ENCODE measurements around the gene PSD. TPM values are rescaled to one million over a fixed set of nuclear protein-coding genes. Genes with fewer than 3 reads are reported as not detected.
A peak's percentile ranks its signal among the peaks of the same experiment; 100 is the strongest.

The PSD gene
- total and polyA plus RNA-seq, 10 of the 15 experiments (the other 5 are each of a cell fraction or from before 2014, with no cell fraction given) = 0.11 to 2.0 (median 0.49) TPM; not detected in 2

DNA sequence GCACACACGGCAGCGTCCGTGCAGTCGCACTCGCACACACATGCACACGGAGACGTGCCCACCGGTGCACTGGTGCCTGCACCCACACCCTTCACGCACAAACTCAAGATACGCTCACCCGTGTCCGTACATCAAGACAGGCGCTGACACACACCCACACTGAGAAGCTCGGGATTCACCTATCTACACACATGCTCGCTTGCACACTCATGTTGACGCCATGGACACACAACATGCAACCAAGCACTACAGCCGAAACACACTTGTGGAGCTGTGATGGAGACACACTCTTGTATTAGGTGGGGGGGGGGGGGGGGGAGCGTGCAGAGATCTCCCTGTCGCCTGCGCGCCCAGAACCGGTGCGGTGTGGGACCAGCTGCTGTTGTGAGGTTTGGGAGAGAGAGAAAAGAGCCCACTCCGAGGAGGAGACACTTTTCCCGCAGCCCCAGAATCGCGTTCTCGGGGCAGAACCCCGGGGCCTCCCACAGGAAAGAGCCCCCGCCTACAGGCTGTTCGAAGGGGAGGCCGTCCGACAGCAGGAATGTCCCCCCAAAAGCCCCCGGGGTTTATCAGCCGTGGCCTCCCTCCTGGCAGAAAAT is 23.7 kb downstream of the PSD start (continued):
- TF ChIP-seq, protein P1, sequence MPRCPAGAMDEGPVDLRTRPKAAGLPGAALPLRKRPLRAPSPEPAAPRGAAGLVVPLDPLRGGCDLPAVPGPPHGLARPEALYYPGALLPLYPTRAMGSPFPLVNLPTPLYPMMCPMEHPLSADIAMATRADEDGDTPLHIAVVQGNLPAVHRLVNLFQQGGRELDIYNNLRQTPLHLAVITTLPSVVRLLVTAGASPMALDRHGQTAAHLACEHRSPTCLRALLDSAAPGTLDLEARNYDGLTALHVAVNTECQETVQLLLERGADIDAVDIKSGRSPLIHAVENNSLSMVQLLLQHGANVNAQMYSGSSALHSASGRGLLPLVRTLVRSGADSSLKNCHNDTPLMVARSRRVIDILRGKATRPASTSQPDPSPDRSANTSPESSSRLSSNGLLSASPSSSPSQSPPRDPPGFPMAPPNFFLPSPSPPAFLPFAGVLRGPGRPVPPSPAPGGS (IDR thresholded peaks at IDR 0.05; ENCODE audit: borderline replicate concordance, insufficient read depth, low read depth, low read length, poor library complexity, severe bottlenecking) = peak; percentile 69
- TF ChIP-seq PAX8 (IDR thresholded peaks at IDR 0.05) (no peak), TAF1 (IDR thresholded peaks at IDR 0.05; ENCODE audit: borderline replicate concordance, low read depth, low read length) (0 out of 2 replicates have a peak, but pooled peaks have one; percentile 40), TCF7 (IDR thresholded peaks at IDR 0.05; ENCODE audit: borderline replicate concordance) (no peak), NFYA (IDR thresholded peaks at IDR 0.05; ENCODE audit: borderline replicate concordance, low read depth, low read length) (no peak), DPF2 (IDR thresholded peaks at IDR 0.05) (no peak), CHD2 (IDR thresholded peaks at IDR 0.05; ENCODE audit: borderline replicate concordance, low read depth, low read length) (no peak), CEBPB (IDR thresholded peaks at IDR 0.05; ENCODE audit: borderline replicate concordance in 1 of 2, low read depth in 2 of 2, low read length in 2 of 2) (no peak), MYB (IDR thresholded peaks at IDR 0.05; ENCODE audit: borderline replicate concordance, low read depth, low read length) (no peak), FOXK2 (IDR thresholded peaks at IDR 0.05) (no peak), JUNB (IDR thresholded peaks at IDR 0.05) (no peak), CBX3 (IDR thresholded peaks at IDR 0.05; ENCODE audit: borderline replicate concordance, low read depth) (no peak), CBFB (IDR thresholded peaks at IDR 0.05; ENCODE audit: low read depth) (peak; percentile 37; the same call in 1 of the 2 replicates), WRNIP1 (IDR thresholded peaks at IDR 0.05; ENCODE audit: borderline replicate concordance, low read depth, low read length) (no peak), MEF2A (IDR thresholded peaks at IDR 0.05; ENCODE audit: insufficient read depth, low read depth, low read length) (no peak), STAT1 (conservative IDR thresholded peaks at IDR 0.05) (no peak), YBX1 (IDR thresholded peaks at IDR 0.05) (no peak), EZH2 (IDR thresholded peaks at IDR 0.05; ENCODE audit: borderline replicate concordance, control insufficient read depth, low read depth, low read length) (no peak), RCOR1 (conservative IDR thresholded peaks at IDR 0.05; ENCODE audit: low read depth, low read length) (no peak), SMC3 (IDR thresholded peaks at IDR 0.05; ENCODE audit: borderline replicate concordance, low read length) (no peak), ZNF622 (IDR thresholded peaks at IDR 0.05) (no peak), SUPT20H (IDR thresholded peaks at IDR 0.05; ENCODE audit: borderline replicate concordance, control insufficient read depth, low read depth, low read length) (no peak), NFIC (IDR thresholded peaks at IDR 0.05; ENCODE audit: low read depth, low read length) (no peak)
- TF ChIP-seq, protein P2, sequence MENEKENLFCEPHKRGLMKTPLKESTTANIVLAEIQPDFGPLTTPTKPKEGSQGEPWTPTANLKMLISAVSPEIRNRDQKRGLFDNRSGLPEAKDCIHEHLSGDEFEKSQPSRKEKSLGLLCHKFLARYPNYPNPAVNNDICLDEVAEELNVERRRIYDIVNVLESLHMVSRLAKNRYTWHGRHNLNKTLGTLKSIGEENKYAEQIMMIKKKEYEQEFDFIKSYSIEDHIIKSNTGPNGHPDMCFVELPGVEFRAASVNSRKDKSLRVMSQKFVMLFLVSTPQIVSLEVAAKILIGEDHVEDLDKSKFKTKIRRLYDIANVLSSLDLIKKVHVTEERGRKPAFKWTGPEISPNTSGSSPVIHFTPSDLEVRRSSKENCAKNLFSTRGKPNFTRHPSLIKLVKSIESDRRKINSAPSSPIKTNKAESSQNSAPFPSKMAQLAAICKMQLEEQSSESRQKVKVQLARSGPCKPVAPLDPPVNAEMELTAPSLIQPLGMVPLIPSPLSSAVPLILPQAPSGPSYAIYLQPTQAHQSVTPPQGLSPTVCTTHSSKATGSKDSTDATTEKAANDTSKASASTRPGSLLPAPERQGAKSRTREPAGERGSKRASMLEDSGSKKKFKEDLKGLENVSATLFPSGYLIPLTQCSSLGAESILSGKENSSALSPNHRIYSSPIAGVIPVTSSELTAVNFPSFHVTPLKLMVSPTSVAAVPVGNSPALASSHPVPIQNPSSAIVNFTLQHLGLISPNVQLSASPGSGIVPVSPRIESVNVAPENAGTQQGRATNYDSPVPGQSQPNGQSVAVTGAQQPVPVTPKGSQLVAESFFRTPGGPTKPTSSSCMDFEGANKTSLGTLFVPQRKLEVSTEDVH (IDR thresholded peaks at IDR 0.05; ENCODE audit: low read depth, partially characterized antibody) = no peak
- TF ChIP-seq, protein P3, sequence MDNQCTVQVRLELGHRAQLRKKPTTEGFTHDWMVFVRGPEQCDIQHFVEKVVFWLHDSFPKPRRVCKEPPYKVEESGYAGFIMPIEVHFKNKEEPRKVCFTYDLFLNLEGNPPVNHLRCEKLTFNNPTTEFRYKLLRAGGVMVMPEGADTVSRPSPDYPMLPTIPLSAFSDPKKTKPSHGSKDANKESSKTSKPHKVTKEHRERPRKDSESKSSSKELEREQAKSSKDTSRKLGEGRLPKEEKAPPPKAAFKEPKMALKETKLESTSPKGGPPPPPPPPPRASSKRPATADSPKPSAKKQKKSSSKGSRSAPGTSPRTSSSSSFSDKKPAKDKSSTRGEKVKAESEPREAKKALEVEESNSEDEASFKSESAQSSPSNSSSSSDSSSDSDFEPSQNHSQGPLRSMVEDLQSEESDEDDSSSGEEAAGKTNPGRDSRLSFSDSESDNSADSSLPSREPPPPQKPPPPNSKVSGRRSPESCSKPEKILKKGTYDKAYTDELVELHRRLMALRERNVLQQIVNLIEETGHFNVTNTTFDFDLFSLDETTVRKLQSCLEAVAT (IDR thresholded peaks at IDR 0.05) = no peak; the same call in 1 of the 2 replicates

Data from GM12878 (cell line).